Measurements from ENCODE around the gene AIG1. TPM values are rescaled to one million over a fixed set of nuclear protein-coding genes. Genes with fewer than 3 reads are reported as not detected.
"Not testable (repeated sequence)": the region's sequence is repeated elsewhere in the genome, so short reads cannot be mapped to it uniquely, and the experiment has no call there.

Gene AIG1
- total and polyA plus RNA-seq, 7 experiments from 2014 or later: 6.8 to 21.8 (median 10.5) TPM

GRCh38 chr6:143307760-143308159, 247.1 kb downstream of the AIG1 start:
- CTCF ChIA-PET; H3K9me3 ChIP-seq (ENCODE audit: control insufficient read depth in 2 of 3, low read length in 3 of 3); H3K4me1 Mint-ChIP-seq; intact Hi-C loops (cut with micrococcal nuclease); H3K27ac Mint-ChIP-seq; ATAC-seq; POLR2A ChIA-PET; H3K27me3 Mint-ChIP-seq; H3K36me3 ChIP-seq (ENCODE audit: control insufficient read depth in 2 of 3, insufficient read depth in 3 of 3, low read length in 3 of 3); H3K4me3 Mint-ChIP-seq; DNase-seq; H3K36me3 Mint-ChIP-seq; H3K27ac ChIP-seq (ENCODE audit: low read depth, low read length); H3K27me3 ChIP-seq (ENCODE audit: control insufficient read depth in 2 of 2, insufficient read depth in 2 of 2, low read length in 2 of 2); H3K4me1 ChIP-seq (ENCODE audit: control insufficient read depth in 2 of 2, insufficient read depth in 2 of 2, low read length in 2 of 2); H3K4me3 ChIP-seq (ENCODE audit: low read length): not testable (repeated sequence)
- peaks cover 0 to 25% (median 14%) of the 10 kb centered on the region in 11 donors for H3K9me3 Mint-ChIP-seq

- H3K27me3 ChIP-seq (ENCODE audit: control insufficient read depth in 2 of 2, insufficient read depth in 2 of 2, low read length in 2 of 2): no peaks in the 10 kb centered on the region
- H3K4me1 ChIP-seq (ENCODE audit: control insufficient read depth in 2 of 2, insufficient read depth in 2 of 2, low read length in 2 of 2): no peaks in the 10 kb centered on the region
- Mint-ChIP-seq H3K9me3 (peaks cover 5 to 53% (median 27%) of the 10 kb centered on the region in 11 donors), H3K27me3 (peaks cover 0 to 7% (median 0%) of the 10 kb centered on the region in 5 donors), H3K36me3 (peaks cover 0 to 11% (median 4%) of the 10 kb centered on the region in 5 donors), H3K4me3 (no peak overlapping the region), H3K27ac (no peak overlapping the region), H3K4me1 (no peaks in the 10 kb centered on the region)
- ChIA-PET POLR2A (interaction anchor here (0.6 kb wide), 1 partner anchor 413 kb away, joined by 3 read pairs; no protein-coding TSS in a partner anchor), CTCF (no interaction called here)
- ATAC-seq (no peak), DNase-seq (no peak)
- H3K36me3 ChIP-seq (ENCODE audit: control insufficient read depth in 2 of 3, insufficient read depth in 3 of 3, low read length in 3 of 3): no peaks in the 10 kb centered on the region
- no peaks in the 10 kb centered on the region for H3K9me3 ChIP-seq (ENCODE audit: control insufficient read depth in 2 of 3, low read length in 3 of 3)
- intact Hi-C loops (cut with micrococcal nuclease): no loop called here
- no peak overlapping the region for H3K4me3 ChIP-seq (ENCODE audit: low read length)
- H3K27ac ChIP-seq (ENCODE audit: low read depth, low read length): no peak overlapping the region
Measured at GRCh38 chr6:143313163-143313562, 252.5 kb downstream of the AIG1 start.

- ChIA-PET POLR2A (no interaction called here), CTCF (no interaction called here)
- no peak for DNase-seq
- Mint-ChIP-seq H3K36me3 (peaks cover 0 to 9% (median 4%) of the 10 kb centered on the region in 5 donors), H3K27ac (no peak overlapping the region), H3K27me3 (no peaks in the 10 kb centered on the region), H3K4me3 (no peak overlapping the region), H3K4me1 (no peaks in the 10 kb centered on the region), H3K9me3 (peaks cover 0 to 31% (median 15%) of the 10 kb centered on the region in 11 donors)
- no peak overlapping the region for H3K27ac ChIP-seq (ENCODE audit: low read depth, low read length)
- H3K27me3 ChIP-seq (ENCODE audit: control insufficient read depth in 2 of 2, insufficient read depth in 2 of 2, low read length in 2 of 2): no peaks in the 10 kb centered on the region
- no peaks in the 10 kb centered on the region for H3K9me3 ChIP-seq (ENCODE audit: control insufficient read depth in 2 of 3, low read length in 3 of 3)
- peak; percentile 41 for ATAC-seq
- no peaks in the 10 kb centered on the region for H3K4me1 ChIP-seq (ENCODE audit: control insufficient read depth in 2 of 2, insufficient read depth in 2 of 2, low read length in 2 of 2)
- intact Hi-C loops (cut with micrococcal nuclease): no loop called here
- no peak overlapping the region for H3K4me3 ChIP-seq (ENCODE audit: low read length)
- no peaks in the 10 kb centered on the region for H3K36me3 ChIP-seq (ENCODE audit: control insufficient read depth in 2 of 3, insufficient read depth in 3 of 3, low read length in 3 of 3)
Measured at GRCh38 chr6:143321491-143322086, 260.9 kb downstream of the AIG1 start.

GRCh38 chr6:143322386-143322785, 261.7 kb downstream of the AIG1 start:
- no peak overlapping the region for H3K27ac ChIP-seq (ENCODE audit: low read depth, low read length)
- Mint-ChIP-seq H3K36me3 (peaks cover 0 to 9% (median 4%) of the 10 kb centered on the region in 5 donors), H3K9me3 (peaks cover 0 to 24% (median 12%) of the 10 kb centered on the region in 11 donors), H3K4me1 (no peaks in the 10 kb centered on the region), H3K27ac (no peak overlapping the region), H3K27me3 (no peaks in the 10 kb centered on the region), H3K4me3 (no peak overlapping the region)
- no peaks in the 10 kb centered on the region for H3K4me1 ChIP-seq (ENCODE audit: control insufficient read depth in 2 of 2, insufficient read depth in 2 of 2, low read length in 2 of 2)
- H3K9me3 ChIP-seq (ENCODE audit: control insufficient read depth in 2 of 3, low read length in 3 of 3): no peaks in the 10 kb centered on the region
- ATAC-seq (no peak), DNase-seq (no peak)
- POLR2A ChIA-PET: no interaction called here
- H3K36me3 ChIP-seq (ENCODE audit: control insufficient read depth in 2 of 3, insufficient read depth in 3 of 3, low read length in 3 of 3): no peaks in the 10 kb centered on the region
- no peak overlapping the region for H3K4me3 ChIP-seq (ENCODE audit: low read length)
- CTCF ChIA-PET: no interaction called here
- H3K27me3 ChIP-seq (ENCODE audit: control insufficient read depth in 2 of 2, insufficient read depth in 2 of 2, low read length in 2 of 2): no peaks in the 10 kb centered on the region
- intact Hi-C loops (cut with micrococcal nuclease): no loop called here

- H3K36me3 ChIP-seq (ENCODE audit: control insufficient read depth in 2 of 3, insufficient read depth in 3 of 3, low read length in 3 of 3): no peaks in the 10 kb centered on the region
- Mint-ChIP-seq H3K27ac (no peak overlapping the region), H3K36me3 (peaks cover 0 to 9% (median 0%) of the 10 kb centered on the region in 5 donors), H3K27me3 (no peaks in the 10 kb centered on the region), H3K4me1 (no peaks in the 10 kb centered on the region), H3K4me3 (no peak overlapping the region), H3K9me3 (peaks cover 0 to 15% (median 6%) of the 10 kb centered on the region in 11 donors)
- no peaks in the 10 kb centered on the region for H3K27me3 ChIP-seq (ENCODE audit: control insufficient read depth in 2 of 2, insufficient read depth in 2 of 2, low read length in 2 of 2)
- ChIA-PET CTCF (no interaction called here), POLR2A (no interaction called here)
- no peak for DNase-seq
- intact Hi-C loops (cut with micrococcal nuclease): no loop called here
- H3K4me3 ChIP-seq (ENCODE audit: low read length): no peak overlapping the region
- no peaks in the 10 kb centered on the region for H3K9me3 ChIP-seq (ENCODE audit: control insufficient read depth in 2 of 3, low read length in 3 of 3)
- H3K4me1 ChIP-seq (ENCODE audit: control insufficient read depth in 2 of 2, insufficient read depth in 2 of 2, low read length in 2 of 2): no peaks in the 10 kb centered on the region
- ATAC-seq: no peak
- H3K27ac ChIP-seq (ENCODE audit: low read depth, low read length): no peak overlapping the region
Measured at GRCh38 chr6:143323729-143324470, 263.2 kb downstream of the AIG1 start.

- Mint-ChIP-seq H3K27ac (no peak overlapping the region), H3K27me3 (no peaks in the 10 kb centered on the region), H3K36me3 (peaks cover 0 to under 1% (median 0%) of the 10 kb centered on the region in 5 donors), H3K4me1 (no peaks in the 10 kb centered on the region), H3K9me3 (peaks cover 0 to under 1% (median 0%) of the 10 kb centered on the region in 11 donors), H3K4me3 (no peak overlapping the region)
- Histone ChIP-seq H3K27ac (ENCODE audit: low read depth, low read length) (no peak overlapping the region), H3K4me3 (ENCODE audit: low read length) (no peak overlapping the region), H3K36me3 (ENCODE audit: control insufficient read depth in 2 of 3, insufficient read depth in 3 of 3, low read length in 3 of 3) (no peaks in the 10 kb centered on the region), H3K4me1 (ENCODE audit: control insufficient read depth in 2 of 2, insufficient read depth in 2 of 2, low read length in 2 of 2) (no peaks in the 10 kb centered on the region), H3K27me3 (ENCODE audit: control insufficient read depth in 2 of 2, insufficient read depth in 2 of 2, low read length in 2 of 2) (no peaks in the 10 kb centered on the region), H3K9me3 (ENCODE audit: control insufficient read depth in 2 of 3, low read length in 3 of 3) (no peaks in the 10 kb centered on the region)
- ATAC-seq (no peak), DNase-seq (no peak)
- ChIA-PET POLR2A (no interaction called here), CTCF (interaction anchor here (0.5 kb wide), 1 partner anchor 10 kb away, joined by 5 read pairs; no protein-coding TSS in a partner anchor)
- intact Hi-C loops (cut with micrococcal nuclease): no loop called here
Measured at GRCh38 chr6:143325379-143326140, 264.9 kb downstream of the AIG1 start.

Data from naive thymus-derived CD4-positive, alpha-beta T cell (primary cell).